Glutamatergic neuron (in vitro differentiated cells): ENCODE data around the gene IRF4. TPM values are rescaled to one million over a fixed set of nuclear protein-coding genes. Genes with fewer than 3 reads are reported as not detected.

Experiments
- DNase-seq: peaks from one replicate; pipeline ENCODE4 v3.0.0; 2022
- H3K27ac Mint-ChIP-seq: one replicate; pipeline ENCODE4 v1.8.0; 2020; ENCODE audit warnings: mild to moderate bottlenecking, mixed read lengths, inconsistent platforms; ENCODE audit not compliant: unreplicated experiment
- H3K27me3 Mint-ChIP-seq: one replicate; pipeline ENCODE4 v1.8.0; 2020; ENCODE audit warnings: mild to moderate bottlenecking, moderate library complexity, mixed read lengths, inconsistent platforms; ENCODE audit not compliant: unreplicated experiment
- H3K36me3 Mint-ChIP-seq: one replicate; pipeline ENCODE4 v1.8.0; 2020; ENCODE audit warnings: mild to moderate bottlenecking, mixed read lengths, inconsistent platforms; ENCODE audit not compliant: unreplicated experiment
- H3K4me1 Mint-ChIP-seq: one replicate; pipeline ENCODE4 v1.8.0; 2020; ENCODE audit warnings: mild to moderate bottlenecking, low read depth, mixed read lengths, inconsistent platforms; ENCODE audit not compliant: unreplicated experiment
- H3K4me3 Mint-ChIP-seq: one replicate; pipeline ENCODE4 v1.8.0; 2020; ENCODE audit warnings: mild to moderate bottlenecking, mixed read lengths, inconsistent platforms; ENCODE audit not compliant: unreplicated experiment
- H3K9me3 Mint-ChIP-seq: one replicate; pipeline ENCODE4 v1.8.0; 2020; ENCODE audit warnings: mild to moderate bottlenecking, moderate library complexity, mixed read lengths, inconsistent platforms; ENCODE audit not compliant: unreplicated experiment
- total RNA-seq: library from RNA; stranded (reverse); fragmentation: NEBNext Ultra II Directional; extraction: Animal tissue kit (Norgen Biotek cat#: 25700); gene quantifications from one replicate; pipeline ENCODE4 v1.2.1, GENCODE V29; 2021; ENCODE audit not compliant: unreplicated experiment
- TF ChIP-seq, protein P1 (sequence below): fragments of 200-600 bp; sonication (generic); IDR thresholded peaks from one replicate; pipeline ENCODE4 v1.5.0; 2021; ENCODE audit not compliant: partially characterized antibody, unreplicated experiment

The IRF4 gene
- total RNA-seq, 1 donor from 2014 or later = 0.37 TPM

DNA sequence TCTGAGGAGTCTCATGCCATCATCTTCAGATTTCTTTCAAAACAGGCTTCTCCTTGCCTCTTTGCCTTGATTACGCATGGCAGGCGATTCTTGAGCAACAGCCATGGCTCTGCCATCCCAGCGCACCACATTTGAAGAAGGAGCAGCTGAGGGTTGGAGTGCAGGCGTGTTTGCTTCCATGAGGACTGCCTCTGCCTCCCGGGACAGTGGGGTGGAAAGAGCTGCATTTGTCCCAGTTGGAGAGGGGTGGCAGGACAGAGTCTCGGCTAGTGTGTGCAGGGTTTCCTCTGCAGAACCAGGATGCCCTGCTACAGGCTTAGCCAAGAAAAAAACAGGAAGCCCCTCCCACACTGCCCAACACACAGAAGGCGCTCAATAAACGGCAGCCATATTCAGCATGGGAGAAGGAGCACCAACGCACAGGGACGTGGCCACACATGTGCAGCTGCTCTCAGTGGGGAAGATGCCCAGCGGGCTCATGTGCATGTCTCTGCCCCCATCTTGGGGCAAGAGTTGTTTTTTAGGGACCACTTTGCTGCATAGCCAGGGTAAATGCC is 36.6 kb downstream of the IRF4 start:
- Mint-ChIP-seq H3K4me1 (no peaks in the 10 kb centered on the region), H3K27ac (no peak overlapping the region), H3K36me3 (peaks cover 10% of the 10 kb centered on the region), H3K4me3 (no peak overlapping the region), H3K27me3 (peaks cover 3% of the 10 kb centered on the region), H3K9me3 (peaks cover 5% of the 10 kb centered on the region)
- TF ChIP-seq, protein P1, sequence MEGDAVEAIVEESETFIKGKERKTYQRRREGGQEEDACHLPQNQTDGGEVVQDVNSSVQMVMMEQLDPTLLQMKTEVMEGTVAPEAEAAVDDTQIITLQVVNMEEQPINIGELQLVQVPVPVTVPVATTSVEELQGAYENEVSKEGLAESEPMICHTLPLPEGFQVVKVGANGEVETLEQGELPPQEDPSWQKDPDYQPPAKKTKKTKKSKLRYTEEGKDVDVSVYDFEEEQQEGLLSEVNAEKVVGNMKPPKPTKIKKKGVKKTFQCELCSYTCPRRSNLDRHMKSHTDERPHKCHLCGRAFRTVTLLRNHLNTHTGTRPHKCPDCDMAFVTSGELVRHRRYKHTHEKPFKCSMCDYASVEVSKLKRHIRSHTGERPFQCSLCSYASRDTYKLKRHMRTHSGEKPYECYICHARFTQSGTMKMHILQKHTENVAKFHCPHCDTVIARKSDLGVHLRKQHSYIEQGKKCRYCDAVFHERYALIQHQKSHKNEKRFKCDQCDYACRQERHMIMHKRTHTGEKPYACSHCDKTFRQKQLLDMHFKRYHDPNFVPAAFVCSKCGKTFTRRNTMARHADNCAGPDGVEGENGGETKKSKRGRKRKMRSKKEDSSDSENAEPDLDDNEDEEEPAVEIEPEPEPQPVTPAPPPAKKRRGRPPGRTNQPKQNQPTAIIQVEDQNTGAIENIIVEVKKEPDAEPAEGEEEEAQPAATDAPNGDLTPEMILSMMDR = no peak
- no peak for DNase-seq

DNA sequence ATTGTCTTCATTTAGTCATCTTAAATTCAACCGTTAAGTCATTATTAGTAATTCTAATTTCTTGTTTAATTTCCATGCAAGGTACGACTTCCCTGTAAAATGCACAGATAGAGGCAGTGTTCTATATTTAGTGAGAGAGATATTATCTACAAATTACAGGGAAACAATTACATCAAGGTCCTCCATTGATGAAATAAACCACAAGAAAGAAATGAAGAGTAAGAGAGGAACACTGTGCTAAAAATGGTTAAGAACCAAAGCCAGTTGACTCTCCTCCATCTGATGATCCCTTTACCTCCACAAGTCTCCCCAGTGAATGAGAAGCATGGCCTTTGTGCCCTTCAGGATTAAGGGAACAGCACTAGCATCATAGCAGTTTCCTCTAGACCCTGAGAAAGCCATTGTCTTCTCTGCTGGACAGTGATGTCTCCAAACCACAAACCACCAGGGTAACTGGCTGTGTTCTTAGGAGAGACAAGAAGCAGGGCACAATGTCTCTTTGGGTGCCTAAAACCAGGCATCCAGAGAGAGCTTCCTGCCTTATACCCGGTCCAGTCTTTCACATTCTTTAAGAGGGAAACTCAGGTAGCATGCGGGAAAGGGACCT is 38.1 kb downstream of the IRF4 start:
- Mint-ChIP-seq H3K4me3 (no peak overlapping the region), H3K27me3 (peaks cover 3% of the 10 kb centered on the region), H3K4me1 (no peaks in the 10 kb centered on the region), H3K36me3 (peaks cover 10% of the 10 kb centered on the region), H3K9me3 (peaks cover 5% of the 10 kb centered on the region), H3K27ac (no peak overlapping the region)
- TF ChIP-seq, protein P1 = no peak
- no peak for DNase-seq

DNA sequence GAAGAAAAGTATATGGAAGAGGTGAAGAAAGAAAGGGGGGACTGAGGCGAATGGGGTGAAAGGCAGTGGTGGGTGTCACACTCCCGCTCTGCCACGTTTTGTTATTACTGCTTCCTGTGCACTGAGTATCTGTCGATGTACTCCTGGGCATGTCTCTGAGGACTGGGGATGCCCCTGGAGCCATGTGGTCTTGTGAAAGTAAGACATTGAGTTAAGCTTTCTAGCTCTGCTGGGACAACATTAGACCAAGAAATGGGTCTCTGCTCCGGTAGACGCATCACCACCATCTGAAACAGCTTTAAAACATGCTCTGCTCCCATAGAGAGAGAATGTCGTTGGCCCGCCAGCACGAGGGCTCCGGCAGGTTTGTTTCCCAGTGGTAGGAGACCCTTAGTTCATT is 40.0 kb downstream of the IRF4 start:
- DNase-seq = no peak
- Mint-ChIP-seq H3K27ac (no peak overlapping the region), H3K27me3 (peaks cover 3% of the 10 kb centered on the region), H3K36me3 (peaks cover 3% of the 10 kb centered on the region), H3K9me3 (no peaks in the 10 kb centered on the region), H3K4me1 (no peaks in the 10 kb centered on the region), H3K4me3 (no peak overlapping the region)
- TF ChIP-seq, protein P1 = no peak

DNA sequence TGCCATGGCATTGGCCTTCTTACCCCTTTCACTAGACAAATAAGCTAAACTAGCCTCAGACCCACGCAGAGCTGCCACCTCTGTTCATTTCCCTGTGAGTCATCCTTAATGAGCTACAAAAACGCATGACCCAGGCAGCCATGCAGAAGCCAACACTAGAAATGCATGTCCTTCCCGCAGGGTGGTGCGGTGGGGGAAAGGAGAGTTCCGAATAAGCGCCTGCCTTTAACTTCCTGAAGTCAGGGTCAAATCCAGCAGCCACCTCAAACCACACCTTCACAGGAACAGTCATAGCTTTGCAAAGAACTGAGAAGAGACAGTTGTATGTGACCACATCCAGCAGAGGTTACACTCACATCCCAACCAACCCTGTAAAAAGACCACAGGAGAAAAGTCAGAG is 40.4 kb downstream of the IRF4 start:
- Mint-ChIP-seq H3K27me3 (peaks cover 3% of the 10 kb centered on the region), H3K27ac (no peak overlapping the region), H3K36me3 (peaks cover 3% of the 10 kb centered on the region), H3K9me3 (no peaks in the 10 kb centered on the region), H3K4me3 (no peak overlapping the region), H3K4me1 (no peaks in the 10 kb centered on the region)
- TF ChIP-seq, protein P1 = no peak
- DNase-seq = no peak

DNA sequence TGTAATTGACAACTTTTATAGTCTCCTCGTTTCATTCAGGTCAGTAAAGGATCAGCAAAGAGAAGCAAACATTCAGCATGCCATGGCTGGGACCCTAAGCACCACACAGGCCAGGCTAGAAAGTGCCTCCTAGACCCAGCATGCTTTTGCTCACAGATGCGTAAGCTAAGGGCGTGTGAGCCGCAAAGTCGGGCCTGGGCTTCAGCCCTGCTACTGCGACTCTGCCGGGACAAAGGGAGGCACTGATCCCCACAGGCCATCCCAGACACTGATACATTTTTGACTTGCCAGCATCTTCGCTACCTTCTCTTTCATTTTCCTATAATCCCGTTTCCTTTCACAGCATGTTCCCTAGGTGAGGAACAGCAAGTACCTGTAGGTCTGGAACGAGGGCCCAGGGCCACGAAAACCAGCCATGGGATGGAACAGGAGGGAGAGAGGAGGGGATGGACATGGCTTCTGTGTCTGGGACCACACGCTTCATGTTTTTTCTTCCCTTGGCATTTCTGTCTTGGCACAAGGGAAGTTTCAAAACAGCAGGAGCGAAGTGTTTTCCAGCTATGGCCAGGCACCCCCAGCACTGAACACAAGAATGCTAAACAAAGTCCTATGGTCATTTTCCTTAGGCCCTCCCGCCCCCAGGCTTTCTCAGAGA is 42.6 kb downstream of the IRF4 start:
- TF ChIP-seq, protein P1 = no peak
- H3K27me3 Mint-ChIP-seq = no peaks in the 10 kb centered on the region
- no peak for DNase-seq
- no peaks in the 10 kb centered on the region for H3K4me1 Mint-ChIP-seq
- H3K36me3 Mint-ChIP-seq = peaks cover 3% of the 10 kb centered on the region
- H3K9me3 Mint-ChIP-seq = no peaks in the 10 kb centered on the region
- H3K27ac Mint-ChIP-seq = no peak overlapping the region
- H3K4me3 Mint-ChIP-seq = no peak overlapping the region
